DMS53 (cell line): ENCODE data around the gene PRPF40A.

Experiments used
- DNase-seq: peaks from one replicate; lab custom pipeline; 2025; lab: John Stamatoyannopoulos, UW

The PRPF40A gene

DNA sequence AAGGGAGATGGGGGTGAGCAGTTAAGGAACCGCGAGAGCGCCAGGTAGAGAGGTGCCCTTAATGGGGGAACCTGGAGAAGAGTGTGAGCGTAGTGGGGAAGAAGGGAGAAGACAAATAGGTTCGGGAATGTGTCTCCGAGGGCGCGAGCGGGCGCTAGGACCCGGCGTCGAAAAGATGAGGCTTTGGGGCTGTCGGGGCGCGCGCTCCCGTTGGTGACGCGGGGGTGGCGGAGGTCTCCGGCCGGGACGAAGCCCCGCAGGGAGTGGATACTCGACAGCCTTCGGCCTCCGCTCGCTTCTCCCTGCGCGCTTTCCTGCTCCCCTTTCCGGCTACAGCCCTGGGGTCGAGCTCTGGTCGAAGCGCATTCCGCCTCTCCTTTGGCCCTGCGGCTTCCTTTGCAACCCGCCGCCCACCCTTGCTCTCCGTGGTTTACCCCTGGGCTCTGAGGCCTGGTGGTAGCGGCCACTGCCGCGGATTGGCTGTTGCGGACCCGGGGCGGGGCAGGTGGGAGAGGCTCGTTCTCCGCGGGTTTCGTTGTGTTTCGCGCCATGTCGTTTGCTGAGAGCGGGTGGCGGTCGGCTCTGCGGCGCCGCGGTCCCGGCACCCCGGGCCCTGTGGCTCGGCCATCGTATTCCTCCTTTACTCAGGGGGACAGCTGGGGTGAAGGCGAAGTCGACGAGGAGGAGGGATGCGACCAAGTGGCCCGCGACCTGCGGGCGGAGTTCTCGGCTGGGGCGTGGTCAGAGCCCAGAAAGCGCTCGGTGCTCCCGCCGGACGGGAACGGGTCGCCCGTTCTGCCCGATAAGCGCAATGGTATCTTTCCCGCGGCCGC lies 1.0 kb upstream of the PRPF40A start, which contains the start of gene ARL6IP6:
TSS of gene ARL6IP6 (plus strand) at position 545 of the 833 bp plus-strand sequence. CDS start at position 550, 5 bp downstream.
- peak; percentile 88 for DNase-seq

DNA sequence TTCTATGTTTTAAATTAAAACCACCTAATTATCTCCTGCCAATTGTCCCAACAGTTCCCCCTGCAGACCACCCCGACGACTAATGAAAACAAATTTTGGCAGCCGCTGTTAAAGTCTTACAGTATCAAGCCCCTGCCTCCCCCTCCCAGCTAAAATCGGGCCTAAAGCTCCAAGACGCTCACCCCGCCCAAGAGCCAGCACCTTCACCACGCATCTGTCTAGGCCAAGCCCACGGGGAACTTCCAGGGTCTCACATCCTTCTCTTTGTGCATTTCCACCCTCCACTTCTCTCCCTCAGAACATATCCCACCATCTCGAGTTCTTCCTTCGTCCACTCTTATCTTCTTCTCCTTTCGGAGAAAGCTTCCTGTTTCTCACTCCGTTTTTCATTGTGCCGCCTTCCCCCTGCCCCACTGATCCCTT lies 445 bp downstream of the PRPF40A start:
- DNase-seq, result peak; percentile 39

DNA sequence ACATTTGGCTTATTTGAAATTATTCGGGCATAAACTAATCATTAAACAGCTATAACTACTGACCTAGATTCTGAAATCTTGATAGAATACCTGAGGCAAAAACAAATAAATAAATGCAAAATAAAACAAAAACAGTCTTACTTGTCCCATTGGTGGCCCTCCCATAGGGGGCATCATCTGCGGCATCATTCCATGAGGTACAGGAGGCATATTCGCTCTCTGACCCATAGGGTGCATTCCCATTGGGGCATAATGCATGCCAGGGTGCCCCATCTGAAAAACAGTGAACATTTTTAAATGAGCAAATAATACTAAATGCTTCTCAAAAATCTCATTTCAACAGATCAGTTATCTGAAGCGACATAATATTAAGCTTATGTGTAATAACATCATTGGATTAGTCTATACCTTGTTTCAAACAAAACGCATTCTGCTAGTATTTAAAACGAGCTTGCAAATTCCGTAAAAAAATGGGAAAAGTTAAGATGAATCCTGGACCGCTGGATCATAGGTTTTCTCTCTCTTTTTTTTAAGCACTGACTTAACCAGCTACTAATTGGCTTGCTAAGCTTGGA lies 1.3 kb downstream of the PRPF40A start:
- DNase-seq, result peak; percentile 3

DNA sequence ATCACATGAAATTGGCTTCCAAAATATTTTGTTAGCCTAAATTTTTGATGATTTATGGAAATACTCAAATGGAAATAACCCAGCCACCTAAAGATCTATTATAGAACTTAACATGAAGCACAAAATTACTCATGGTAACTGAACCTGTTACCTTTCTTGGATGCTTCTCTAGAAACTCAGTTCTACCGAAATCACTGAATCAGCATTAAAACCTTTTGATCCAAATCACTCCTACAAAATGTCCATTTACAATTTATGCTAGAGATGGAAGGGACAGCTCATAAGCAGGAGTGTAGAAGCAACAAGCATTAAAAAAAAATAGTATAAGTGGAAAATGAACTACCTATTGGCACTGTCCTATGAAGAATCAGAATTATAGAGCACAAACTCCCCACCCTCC lies 2.1 kb downstream of the PRPF40A start:
- DNase-seq, result no peak

DNA sequence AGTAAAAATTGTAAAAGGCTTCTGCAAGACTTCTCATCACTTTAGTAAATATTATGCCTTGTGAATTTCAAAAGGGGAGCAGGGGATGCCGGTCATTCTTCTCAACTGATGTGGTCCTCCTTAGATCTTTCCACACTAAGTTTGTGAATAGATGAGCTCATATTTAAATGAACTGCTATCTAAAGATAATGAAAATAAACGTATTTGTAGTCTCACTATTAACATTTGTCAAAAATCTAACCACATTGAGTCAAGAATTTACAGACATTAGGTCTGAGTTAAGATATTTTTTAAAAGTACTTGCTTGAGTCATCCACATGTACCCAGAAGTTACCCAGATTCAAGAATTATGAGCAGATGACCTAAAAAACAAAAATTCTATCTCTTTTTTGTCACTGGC lies 6.5 kb downstream of the PRPF40A start:
- DNase-seq, result no peak

DNA sequence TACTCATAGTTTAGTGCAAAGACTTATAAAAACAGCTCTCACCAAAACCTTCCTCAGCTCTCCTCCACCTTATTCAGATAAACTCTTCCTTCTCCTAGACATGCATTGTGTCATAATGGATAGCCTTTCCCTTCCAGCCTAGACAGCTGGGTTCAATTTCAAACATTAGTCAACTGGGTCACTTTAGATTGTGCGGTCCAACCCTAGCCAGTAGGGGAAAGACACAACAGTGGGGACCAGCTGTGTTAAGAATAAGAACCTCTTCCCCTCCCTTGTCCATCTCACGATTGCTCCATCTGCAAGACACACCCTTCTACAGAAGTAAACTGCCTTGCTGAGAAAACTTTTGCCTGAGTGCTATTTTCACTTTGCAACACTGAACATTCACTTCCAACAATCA lies 8.5 kb downstream of the PRPF40A start:
- DNase-seq, result no peak

DNA sequence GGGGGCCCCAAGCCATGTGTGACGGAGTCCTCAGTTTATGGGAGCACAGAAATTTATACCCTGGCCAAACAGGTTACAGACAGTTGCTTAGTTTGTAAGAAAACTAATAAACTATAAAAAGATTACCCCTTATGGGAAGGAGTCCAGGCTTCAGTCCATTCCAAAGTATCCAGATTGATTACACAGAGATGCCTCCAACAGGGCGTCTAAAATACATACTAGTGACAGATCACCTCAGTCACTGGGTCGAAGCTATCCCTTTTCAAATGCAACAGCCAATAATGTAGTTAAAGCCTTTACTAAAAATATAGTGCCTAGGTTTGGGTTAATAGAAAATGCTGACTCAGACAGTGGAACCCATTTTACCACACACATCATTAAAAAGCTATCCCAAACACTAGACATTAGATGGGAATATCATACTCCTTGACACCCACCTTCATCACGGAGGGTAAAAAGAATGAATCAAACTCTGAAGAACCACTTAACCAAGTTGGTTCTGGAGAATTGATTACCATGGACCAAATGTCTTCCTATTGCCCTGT lies 10.7 kb downstream of the PRPF40A start:
- no peak for DNase-seq

DNA sequence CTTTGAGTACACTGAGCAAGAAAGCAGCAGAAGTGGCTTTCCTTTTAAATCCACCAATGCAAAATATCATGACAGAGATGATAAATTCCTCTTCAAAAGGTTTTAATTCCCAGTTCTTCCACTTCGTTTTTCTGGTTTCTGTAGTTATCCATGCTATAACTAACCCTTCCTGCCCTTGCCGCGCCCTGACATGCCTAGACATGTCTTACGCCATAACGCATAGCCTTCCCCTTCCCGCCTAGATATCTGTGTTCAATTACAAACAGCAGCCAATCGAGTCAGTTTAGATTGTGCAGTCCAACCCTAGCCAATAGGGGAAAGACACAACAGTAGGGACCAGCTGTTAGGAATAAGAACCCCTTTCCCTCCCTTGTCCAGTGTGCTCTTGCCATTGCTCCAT lies 16.1 kb downstream of the PRPF40A start:
- no peak for DNase-seq

DNA sequence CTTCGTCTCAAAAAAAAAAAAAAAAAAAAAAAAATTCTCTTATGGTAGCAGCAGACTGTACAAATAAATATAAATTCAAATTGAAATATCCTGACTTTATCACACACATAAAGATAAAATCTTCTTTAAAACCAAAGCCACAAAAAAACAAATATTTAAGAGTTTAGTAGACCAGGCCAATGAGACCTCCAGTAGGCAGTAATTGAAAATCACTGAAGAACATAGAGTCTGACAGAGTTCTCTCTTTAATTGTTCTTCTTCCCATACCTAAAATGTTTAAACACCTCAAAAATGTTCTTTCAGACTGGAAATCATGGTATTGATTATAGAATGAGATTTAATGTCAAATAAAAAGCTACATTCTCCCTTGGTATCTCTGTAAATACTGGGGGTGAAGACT lies 20.8 kb downstream of the PRPF40A start:
- no peak for DNase-seq

DNA sequence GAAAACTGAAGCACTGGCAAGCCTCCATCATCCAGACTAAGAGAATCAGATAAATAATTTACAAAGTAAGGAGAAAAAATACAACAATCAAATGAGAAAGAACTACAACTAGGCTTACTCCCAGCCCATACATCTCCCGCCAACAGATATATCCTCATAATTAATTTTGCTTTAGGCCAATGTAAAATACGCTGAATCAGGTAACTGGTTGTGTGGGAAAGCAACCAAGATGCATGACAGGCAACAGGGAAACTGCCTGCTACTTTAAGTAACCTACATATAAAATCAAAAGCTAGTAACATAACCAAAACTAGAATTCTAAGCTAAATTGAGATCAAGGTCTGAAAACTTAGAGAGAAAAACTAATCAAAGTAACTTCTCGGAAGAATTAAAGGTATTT lies 21.5 kb downstream of the PRPF40A start:
- no peak for DNase-seq

DNA sequence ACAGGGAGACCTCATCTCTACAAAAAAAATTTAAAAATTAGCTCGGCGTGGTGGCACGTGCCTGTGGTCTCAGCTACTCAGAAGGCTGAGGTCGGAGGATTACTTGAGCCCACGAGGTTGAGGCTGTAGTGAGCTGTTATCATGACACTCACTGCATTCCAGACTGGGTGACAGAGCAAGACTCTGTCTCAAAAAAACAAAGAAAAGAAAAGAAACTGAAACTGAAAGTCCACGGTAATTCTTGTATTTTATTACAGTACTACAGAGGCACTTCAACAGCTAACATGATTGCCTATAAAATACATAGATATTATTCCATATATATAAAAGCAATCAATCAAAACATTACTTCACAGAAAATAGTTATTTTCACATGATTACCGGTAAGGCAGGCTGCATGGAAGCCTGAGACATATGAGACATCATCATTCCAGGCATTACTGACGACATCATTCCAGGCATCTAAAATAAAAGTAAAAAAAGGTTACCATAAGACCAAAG lies 23.1 kb downstream of the PRPF40A start:
- no peak for DNase-seq

DNA sequence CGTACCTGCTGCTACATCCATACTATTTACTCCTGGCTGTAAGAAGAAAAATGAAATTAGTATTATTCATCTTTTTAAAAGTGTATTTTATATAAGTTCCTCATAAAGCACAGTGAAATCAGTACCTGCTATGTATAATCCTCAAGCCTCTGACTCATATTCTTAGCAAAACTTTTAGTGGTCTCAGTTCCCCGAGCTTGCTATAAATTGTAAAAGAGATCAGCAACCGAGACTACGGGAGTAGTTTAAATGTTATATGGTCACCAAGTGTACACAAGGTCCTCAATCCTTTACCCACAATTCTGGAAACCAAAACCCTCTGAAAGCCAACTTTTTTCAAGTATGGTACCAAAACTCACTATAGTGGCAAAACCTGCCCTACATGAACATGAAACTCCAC lies 24.2 kb downstream of the PRPF40A start:
- DNase-seq, result no peak

DNA sequence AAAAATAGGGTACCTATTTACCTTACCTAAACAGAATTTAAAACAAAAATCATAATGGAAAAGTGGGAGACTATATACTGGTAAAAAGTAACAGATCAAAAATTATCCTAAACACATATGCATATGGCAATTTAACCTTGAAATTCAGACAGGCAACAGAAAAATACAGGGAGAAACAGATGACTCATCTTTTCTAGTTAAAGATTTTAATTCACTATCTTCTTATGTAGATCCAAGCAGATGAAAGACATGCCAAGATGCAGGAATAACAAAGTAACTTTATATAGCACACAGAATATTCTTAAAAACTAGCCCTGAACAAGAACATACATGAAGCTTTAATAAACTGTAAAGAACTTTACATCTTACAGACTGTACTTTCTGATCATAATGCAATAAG lies 30.9 kb downstream of the PRPF40A start:
- DNase-seq, result no peak

DNA sequence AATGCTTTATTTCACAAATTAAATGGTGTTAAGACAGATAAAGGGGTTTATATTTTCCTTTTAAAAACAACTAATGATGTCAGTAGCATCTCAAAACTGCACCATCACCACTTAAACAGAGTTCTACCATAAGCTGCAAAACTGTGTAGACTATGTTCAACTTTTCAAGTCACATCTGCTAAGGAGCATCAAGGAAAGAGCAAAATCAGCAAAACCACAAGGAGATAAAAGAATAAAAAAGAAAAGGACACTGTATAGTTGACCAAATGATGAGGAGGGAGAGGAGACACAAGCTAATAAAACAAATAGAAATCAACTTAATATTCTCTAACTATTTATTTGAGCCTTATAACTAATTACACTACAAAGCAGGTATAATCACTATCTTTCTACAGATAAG lies 33.9 kb downstream of the PRPF40A start:
- no peak for DNase-seq

DNA sequence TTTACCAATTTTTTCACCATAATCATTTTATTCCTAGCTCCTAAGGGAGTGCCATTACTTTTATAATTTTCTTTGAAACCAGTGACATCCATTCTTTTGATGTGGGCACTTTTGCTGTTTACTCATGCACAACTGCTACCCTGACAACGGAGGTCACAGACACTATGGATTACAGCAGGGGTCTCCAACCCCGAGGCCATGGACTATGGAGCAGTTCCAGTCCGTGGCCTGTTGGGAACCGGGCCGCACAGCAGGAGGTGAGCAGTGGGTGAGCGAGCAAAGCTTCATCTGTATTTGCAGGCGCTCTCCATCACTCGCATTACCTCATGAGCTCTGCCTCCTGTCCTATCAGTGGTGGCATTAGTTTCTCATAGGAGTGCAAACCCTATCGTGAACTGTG lies 34.6 kb downstream of the PRPF40A start:
- no peak for DNase-seq

DNA sequence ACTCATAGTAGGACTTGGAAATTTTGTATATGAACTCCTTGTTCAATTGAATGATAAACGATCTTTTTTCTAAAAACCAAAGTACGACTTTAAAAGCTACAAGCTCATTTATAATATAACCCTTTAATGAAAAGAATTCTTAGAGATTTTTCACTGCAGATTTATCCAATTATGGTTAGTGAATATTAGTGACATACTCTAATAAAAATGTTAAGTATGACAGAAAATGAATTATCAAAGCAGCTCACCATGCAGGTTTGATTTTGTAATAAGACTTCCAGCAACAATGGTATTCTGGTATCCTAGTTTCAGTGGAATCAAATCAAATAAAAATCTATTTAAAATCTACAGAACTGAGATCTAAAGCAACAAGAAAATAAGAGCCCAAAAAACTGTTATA lies 38.5 kb downstream of the PRPF40A start:
- DNase-seq, result no peak

DNA sequence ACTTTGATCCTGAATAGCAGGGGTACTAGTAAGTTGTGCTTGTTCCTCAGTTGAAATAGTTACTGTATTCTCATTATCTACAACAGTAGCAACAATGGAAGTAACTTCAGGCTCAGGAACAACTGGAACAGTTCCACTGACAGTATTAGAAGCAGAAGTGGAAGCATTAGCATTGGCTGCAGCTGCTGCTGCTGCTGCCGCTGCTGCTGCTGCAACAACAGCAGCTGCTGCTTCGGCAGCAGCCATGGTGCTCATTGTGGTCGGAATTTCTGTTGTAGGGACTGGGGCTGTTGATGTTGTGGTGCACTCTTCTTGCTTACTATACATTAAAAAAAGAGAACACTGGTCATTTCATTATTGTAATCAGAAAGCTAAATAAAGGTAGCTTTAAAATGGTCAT lies 40.8 kb downstream of the PRPF40A start:
- no peak for DNase-seq

DNA sequence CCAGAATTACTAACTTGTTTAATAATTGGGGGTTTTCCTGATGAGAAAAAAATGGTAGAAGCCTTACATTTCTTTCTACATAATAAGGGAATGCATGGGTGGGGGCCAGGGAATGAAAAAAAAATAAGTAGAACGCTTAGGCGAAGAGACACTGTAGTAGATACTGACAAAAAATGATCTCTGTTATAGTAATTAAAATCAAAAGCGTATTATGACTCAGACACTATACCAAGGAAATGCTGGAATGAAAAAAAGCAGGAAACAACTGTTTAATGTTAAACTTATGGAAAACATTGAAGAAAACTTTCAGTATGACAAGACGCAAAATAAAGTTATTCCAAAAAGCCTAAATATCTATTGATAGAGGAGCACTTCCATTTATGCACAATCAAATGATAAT lies 42.9 kb downstream of the PRPF40A start:
- no peak for DNase-seq

DNA sequence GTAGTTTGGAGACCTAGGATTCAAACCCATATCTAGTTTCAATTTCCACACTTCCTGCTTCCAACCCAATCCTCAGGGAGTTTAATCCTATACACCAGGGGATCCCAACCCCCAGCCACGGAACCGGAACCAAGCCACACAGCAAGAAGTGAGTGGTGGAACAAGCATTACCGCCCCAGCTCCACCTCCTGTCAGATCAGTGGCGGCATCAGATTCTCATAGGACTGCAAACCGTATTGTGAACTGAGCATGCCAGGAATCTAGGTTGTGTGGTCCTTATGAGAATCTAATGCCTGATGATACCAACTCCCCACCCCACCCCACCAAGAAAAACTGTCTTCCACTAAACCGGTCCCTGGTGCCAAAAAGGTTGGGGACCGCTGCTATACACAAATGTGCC lies 52.5 kb downstream of the PRPF40A start:
- DNase-seq, result no peak

DNA sequence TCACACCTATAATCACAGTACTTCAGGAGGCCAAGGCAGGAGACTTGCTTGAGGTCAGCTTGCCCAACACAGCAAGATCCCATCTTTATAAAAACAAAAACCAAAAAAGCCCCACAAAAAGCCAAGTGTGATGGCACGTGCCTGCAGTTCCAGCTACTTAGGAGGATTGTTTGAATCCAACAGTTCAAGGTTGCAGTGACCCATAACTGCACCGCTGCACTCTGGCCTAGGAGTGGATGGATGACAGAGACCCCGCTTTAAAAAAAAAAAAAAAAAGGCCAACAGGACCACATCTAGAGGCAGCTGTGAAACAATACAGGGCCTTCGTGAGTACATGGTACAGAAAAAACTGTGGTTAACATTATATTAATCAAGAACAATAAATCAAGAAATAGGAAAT lies 56.2 kb downstream of the PRPF40A start:
- DNase-seq, result no peak

DNA sequence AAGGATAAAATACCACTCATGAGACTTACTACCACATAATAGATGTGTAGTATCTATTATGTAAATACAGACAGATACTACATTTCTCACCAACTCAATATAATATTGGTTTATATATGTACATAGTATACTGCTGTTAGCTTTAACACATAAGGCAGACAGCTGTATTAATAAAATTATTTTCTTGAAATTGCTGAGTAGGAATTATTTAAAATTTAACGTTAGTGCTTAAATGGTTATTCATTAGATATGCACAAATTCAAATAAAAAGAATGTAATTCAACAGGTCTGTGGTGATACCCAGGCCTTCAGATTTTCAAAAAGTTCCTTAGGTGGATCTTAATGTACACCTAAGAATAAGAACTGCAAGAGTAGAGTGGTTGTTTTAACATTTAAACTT lies 59.0 kb downstream of the PRPF40A start:
- DNase-seq, result no peak

DNA sequence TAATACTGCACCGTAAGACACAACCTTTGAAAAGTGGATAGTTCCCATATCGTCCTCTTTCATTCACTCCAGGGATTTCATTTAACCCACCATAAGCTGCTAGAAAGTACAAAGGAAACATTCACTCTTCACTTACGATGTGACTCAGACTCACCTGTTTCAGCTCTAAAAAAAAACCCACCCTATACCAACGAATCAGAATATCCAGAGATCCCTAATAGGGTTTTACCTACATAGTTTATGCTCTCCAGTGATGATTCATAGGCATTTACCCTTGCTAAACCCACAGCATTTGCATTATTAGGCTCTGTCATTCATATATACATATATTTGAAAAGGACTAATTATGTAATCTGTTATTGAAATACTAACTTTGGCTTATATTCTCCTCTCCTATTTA lies 60.2 kb downstream of the PRPF40A start:
- DNase-seq, result no peak

DNA sequence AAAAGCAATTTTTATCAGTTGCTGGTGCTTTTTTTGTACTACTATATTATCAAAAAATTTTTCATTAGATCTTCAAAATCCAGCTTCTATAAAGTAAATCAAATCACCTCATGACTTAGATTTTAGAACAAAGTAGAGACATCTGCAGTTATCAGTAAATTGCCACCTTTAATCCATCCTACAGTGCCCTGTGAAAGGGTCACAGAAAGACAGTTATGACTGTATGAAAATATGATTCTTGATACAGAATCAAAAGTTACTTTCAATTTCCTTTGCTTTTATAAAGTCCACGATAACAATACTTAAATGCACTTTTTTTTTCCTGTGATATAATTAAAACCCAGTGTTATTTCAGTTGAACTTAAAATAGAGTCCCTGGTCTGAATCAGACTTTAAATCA lies 61.4 kb downstream of the PRPF40A start:
- DNase-seq, result no peak
